ENCODE measurements around the gene ATAD5.

ATAD5 gene

DNA sequence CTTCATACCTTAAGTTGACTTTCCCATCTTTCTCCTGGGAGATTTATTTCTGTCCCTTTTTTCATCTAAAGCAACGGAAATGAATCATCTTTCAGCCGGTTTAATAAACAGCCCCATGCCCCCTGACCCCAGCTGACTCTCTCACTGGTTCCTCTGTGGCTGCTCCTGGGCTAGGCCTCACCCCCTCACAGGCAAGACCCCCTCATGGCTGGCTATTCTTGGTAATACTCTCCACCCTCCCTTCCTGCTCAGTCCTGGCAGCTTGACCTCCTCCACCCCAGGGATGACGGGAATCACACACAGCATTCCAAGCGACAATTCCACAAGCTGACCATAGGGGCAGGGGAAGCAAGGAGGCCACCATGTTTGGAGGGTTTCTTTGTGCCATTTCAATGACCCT is 88.5 kb downstream of the ATAD5 start:
- in situ Hi-C loops (cut with HindIII; ENCODE audit: low sequenced_read_pairs): no loop called here
- no peak overlapping the region for H3K4me3 ChIP-seq (ENCODE audit: low read depth, low read length)
- DNase-seq (ENCODE audit: low read depth, low spot score): peak; percentile 27
- TF ChIP-seq, protein P1, sequence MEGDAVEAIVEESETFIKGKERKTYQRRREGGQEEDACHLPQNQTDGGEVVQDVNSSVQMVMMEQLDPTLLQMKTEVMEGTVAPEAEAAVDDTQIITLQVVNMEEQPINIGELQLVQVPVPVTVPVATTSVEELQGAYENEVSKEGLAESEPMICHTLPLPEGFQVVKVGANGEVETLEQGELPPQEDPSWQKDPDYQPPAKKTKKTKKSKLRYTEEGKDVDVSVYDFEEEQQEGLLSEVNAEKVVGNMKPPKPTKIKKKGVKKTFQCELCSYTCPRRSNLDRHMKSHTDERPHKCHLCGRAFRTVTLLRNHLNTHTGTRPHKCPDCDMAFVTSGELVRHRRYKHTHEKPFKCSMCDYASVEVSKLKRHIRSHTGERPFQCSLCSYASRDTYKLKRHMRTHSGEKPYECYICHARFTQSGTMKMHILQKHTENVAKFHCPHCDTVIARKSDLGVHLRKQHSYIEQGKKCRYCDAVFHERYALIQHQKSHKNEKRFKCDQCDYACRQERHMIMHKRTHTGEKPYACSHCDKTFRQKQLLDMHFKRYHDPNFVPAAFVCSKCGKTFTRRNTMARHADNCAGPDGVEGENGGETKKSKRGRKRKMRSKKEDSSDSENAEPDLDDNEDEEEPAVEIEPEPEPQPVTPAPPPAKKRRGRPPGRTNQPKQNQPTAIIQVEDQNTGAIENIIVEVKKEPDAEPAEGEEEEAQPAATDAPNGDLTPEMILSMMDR (IDR thresholded peaks at IDR 0.05; ENCODE audit: low read depth, low read length): no peak

DNA sequence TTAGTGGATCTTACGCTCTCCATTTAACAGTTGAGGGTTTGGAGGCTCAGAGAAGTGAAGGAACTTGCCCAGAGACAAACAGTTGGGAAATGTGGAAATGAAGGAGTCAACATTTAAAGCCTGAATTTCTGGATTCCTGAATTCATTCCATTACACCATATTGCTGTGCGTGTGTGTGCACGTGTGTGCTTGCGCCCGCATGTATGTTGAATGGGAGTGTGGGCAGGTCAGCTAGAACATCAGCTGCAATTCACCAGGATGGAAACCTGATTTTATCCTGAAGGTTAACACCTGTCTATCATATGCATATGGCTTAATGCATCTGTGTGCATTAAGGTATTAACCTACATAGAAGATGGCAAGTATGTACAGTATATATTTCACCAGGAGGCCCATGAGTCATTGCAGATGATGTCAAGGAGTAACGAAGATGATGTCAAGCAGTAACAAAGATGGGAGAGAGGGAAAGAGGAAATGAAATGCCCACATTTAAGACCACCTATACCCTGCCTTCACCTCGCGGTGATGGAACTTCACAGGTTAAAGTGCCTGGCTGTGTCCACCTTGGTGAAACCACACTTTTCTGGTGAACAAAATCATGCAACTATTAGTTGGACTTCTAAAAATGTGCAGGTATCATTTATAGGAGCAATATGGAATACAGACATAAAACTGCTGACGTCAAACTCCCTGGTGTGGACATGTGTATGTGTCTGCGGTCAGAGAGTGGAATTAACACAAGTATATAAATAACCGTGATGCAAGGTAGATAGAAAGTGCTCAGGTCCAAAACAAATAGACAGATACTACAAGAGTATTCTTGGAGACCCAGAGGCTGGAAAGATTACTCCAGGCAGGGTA is 89.1 kb downstream of the ATAD5 start:
- H3K4me3 ChIP-seq (ENCODE audit: low read depth, low read length): no peak overlapping the region
- in situ Hi-C loops (cut with HindIII; ENCODE audit: low sequenced_read_pairs): no loop called here
- no peak for DNase-seq (ENCODE audit: low read depth, low spot score)
- TF ChIP-seq, protein P1 (IDR thresholded peaks at IDR 0.05; ENCODE audit: low read depth, low read length): no peak

DNA sequence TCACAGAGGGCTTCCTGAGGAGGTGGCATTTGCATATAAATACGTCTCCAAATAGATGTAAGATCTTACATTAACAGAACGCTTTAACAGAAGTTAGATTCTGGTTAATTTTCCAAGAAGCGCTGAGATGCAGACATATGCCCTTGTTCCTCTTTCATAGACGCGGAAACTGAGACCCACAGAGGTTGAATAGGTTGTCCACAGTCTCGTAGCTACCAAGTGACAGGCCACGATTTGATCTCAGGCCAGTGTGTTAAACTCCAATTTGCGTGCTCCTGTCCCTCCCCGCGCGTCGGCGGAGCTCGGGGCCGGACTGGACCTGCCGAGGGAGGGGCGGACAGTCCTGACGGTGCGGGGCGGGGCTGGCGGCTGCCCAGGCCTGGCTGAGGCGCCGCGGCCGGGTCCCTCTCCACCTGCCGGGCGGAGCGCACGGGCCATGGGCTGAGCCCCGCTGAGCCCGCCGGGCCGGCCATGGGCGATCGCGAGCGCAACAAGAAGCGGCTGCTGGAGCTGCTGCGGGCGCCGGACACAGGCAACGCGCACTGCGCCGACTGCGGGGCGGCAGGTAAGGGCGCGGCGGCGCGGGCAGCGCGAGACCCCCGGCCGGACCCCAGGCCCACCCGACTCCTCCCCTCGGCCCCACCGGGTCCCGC is 89.9 kb downstream of the ATAD5 start, which contains the start of gene ADAP2:
Gene ADAP2, plus strand, starts transcription at position 402 of the 653 bp plus-strand sequence. Its CDS starts 70 bp downstream, at position 472.
- TF ChIP-seq, protein P1 (IDR thresholded peaks at IDR 0.05; ENCODE audit: low read depth, low read length): no peak
- no peak for DNase-seq (ENCODE audit: low read depth, low spot score)
- in situ Hi-C loops (cut with HindIII; ENCODE audit: low sequenced_read_pairs): no loop called here
- peak within 1 kb of the TSS; percentile 18 for H3K4me3 ChIP-seq (ENCODE audit: low read depth, low read length)

DNA sequence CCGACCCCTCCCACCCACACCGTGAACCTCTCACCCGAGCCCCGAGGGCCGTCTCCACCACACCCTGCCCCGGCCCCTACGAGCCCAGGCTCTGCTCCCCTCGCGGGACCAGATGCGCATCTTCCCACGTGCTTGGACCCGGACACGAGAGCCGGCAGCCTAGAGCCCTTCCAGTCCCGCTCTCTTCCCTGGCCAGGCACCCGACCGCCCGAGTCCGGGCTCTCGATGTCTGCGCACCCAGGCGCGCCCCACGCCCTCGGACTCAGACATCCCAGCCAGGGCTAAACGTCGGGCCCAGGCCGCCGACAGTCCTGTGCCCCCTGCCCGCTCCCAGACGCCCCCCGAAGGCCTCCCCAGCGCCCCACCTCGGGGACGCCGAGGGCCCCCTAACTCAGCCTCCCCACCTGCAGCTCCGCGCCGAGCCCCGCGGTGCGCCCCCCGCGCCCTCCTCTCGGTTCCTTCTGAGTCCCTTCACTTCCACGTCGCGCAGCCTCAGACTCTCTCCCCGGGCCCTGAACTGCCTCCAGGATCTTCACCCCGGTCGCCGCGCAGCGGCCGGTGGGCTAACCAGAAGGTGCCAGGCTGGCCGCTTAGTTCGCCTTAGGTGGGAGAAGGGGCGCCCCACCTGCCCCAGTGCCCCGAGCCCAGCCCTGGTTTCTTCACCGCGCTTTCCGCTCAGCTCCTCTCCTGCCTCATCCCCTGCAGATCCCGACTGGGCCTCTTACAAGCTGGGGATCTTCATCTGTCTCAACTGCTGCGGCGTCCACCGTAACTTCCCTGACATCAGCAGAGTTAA is 90.7 kb downstream of the ATAD5 start:
- no peak for DNase-seq (ENCODE audit: low read depth, low spot score)
- TF ChIP-seq, protein P1 (IDR thresholded peaks at IDR 0.05; ENCODE audit: low read depth, low read length): no peak
- peak overlapping the region; percentile 18 for H3K4me3 ChIP-seq (ENCODE audit: low read depth, low read length)
- in situ Hi-C loops (cut with HindIII; ENCODE audit: low sequenced_read_pairs): no loop called here

DNA sequence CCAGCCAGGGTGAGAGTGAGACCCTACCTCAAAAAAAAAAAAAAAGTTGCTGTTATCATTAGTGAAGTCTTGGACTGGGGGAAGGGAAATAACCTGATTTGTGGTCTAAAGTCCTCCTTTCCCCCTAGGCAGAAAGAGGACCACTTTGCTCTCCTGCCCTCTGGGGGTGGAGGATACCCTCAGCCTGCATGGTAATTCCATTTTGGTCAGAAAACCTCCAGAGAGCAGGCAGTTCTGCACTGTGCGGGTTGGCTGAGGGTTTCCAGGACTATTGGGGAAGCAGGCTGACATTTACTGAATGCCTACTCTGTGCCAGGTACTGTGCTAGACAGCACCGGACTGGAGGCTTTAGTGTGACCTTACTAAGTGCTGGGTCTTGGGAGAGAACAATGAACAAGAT is 92.6 kb downstream of the ATAD5 start:
- no peak overlapping the region for H3K4me3 ChIP-seq (ENCODE audit: low read depth, low read length)
- DNase-seq (ENCODE audit: low read depth, low spot score): no peak
- TF ChIP-seq, protein P1 (IDR thresholded peaks at IDR 0.05; ENCODE audit: low read depth, low read length): no peak
- in situ Hi-C loops (cut with HindIII; ENCODE audit: low sequenced_read_pairs): no loop called here

DNA sequence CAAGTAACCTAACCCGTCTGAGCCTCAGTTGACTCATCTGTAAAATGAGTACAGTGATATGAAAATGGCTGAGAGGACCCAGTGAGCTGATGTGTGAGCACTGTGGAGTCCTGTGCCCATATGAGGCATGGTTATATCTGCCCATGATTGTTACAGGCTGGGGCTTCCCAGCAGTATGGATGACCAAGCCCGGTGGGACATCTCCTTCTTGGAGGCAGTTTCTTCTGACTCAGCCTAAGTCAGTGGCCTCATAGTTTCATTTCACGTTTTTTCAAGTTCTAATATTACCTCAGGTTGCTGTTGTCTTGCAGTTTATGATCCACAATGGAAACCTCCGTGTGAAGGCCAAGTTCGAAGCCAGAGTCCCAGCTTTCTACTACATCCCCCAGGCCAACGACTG is 94.8 kb downstream of the ATAD5 start:
- in situ Hi-C loops (cut with HindIII; ENCODE audit: low sequenced_read_pairs): no loop called here
- H3K4me3 ChIP-seq (ENCODE audit: low read depth, low read length): no peak overlapping the region
- no peak for DNase-seq (ENCODE audit: low read depth, low spot score)
- TF ChIP-seq, protein P1 (IDR thresholded peaks at IDR 0.05; ENCODE audit: low read depth, low read length): no peak

All from astrocyte of the spinal cord (primary cell).